Thyroid gland (tissue), 4 donors: ENCODE data around the gene CYP51A1.

Source experiments
- POLR2A ChIP-seq, 2 donors: fragments of 450-650 bp; IDR thresholded peaks; one replicate each; pipeline ENCODE4 v1.6.1; 2017; ENCODE audit warnings: antibody characterized with exemption in 2 of 2, mild to moderate bottlenecking in 2 of 2, moderate library complexity in 1 of 2
- TF ChIP-seq, protein P1 (sequence below), 6 experiments: fragments of 200-600 bp in 3 of 6; fragments of 450-650 bp in 3 of 6; sonication (generic) in 3 of 6; IDR thresholded peaks; one replicate each; pipeline ENCODE4 v1.5.1; 2016 to 2019; ENCODE audit warnings: antibody characterized with exemption in 6 of 6, mild to moderate bottlenecking in 2 of 6, inconsistent platforms in 1 of 6, moderate library complexity in 1 of 6

DNA sequence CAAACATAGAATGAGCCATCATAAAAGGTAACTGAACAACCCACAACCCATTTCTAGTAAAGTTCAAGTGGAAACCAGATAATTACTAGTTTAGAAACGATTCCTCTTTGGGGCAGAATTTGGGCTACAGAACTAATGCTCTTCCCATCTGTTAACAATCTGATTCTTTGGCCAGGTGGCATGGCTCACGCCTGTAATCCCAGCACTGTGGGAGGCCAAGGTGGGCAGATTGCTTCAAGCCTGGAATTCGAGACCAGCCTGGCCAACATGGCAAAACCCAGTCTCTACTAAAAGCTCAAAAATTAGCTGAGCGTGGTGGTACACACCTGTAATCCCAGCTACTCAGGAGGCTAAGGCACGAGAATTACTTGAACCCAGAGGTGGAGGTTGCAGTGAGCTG is 18.5 kb downstream of the CYP51A1 start:
- TF ChIP-seq, protein P1, sequence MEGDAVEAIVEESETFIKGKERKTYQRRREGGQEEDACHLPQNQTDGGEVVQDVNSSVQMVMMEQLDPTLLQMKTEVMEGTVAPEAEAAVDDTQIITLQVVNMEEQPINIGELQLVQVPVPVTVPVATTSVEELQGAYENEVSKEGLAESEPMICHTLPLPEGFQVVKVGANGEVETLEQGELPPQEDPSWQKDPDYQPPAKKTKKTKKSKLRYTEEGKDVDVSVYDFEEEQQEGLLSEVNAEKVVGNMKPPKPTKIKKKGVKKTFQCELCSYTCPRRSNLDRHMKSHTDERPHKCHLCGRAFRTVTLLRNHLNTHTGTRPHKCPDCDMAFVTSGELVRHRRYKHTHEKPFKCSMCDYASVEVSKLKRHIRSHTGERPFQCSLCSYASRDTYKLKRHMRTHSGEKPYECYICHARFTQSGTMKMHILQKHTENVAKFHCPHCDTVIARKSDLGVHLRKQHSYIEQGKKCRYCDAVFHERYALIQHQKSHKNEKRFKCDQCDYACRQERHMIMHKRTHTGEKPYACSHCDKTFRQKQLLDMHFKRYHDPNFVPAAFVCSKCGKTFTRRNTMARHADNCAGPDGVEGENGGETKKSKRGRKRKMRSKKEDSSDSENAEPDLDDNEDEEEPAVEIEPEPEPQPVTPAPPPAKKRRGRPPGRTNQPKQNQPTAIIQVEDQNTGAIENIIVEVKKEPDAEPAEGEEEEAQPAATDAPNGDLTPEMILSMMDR (IDR thresholded peaks at IDR 0.05): no peak
- no peak for TF ChIP-seq POLR2A (IDR thresholded peaks at IDR 0.05)
